ENCODE results near the gene WIF1. TPM values are rescaled to one million over a fixed set of nuclear protein-coding genes. Genes with fewer than 3 reads are reported as not detected.
A peak's percentile ranks its signal among the peaks of the same experiment; 100 is the strongest.

Gene WIF1
- total and polyA plus RNA-seq, 10 of the 15 experiments (the other 5 are each of a cell fraction or from before 2014, with no cell fraction given) = 0.04 to 0.05 (median 0.05) TPM; not detected in 7

DNA sequence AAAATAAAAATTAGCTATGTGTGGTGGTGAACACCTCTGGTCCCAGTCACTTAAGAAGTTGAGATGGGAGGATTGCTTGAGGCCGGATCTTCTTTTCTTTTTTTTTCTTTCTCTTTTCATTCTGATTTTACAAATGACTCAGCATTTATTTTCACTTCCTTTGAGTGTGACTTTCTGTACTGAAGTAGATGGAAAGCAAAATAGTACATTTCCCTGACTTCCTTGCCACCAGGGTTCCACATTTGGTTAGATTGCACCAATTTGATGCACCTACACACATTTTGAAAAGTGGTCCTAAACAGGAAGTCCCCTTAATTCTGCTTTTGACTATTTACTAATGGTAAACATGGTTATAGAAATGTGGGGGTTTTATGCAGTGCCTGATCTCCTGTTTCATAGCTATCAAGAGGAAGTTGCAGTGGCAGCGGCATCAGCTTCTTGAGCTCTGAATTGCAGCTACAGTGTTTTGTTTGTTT is 35.3 kb upstream of the WIF1 start:
- BruUV-seq (replicated peaks) = no TSS peak
- Histone ChIP-seq H3K79me2 (ENCODE audit: control insufficient read depth, insufficient read depth, low read length) (no peaks in the 10 kb centered on the region), H3K27ac (ENCODE audit: control insufficient read depth, insufficient read depth) (peak overlapping the region; percentile 69), H4K20me1 (ENCODE audit: control insufficient read depth, insufficient read depth) (no peaks in the 10 kb centered on the region), H3K27me3 (replicated peaks in 1 of 2; ENCODE audit: control insufficient read depth in 2 of 2, insufficient read depth in 2 of 2, low read length in 1 of 2) (no peaks in the 10 kb centered on the region), H3K9me3 (replicated peaks; ENCODE audit: control insufficient read depth, insufficient read depth, low read length) (no peaks in the 10 kb centered on the region; the same call in 2 of the 3 replicates), H3K4me2 (ENCODE audit: control insufficient read depth, insufficient read depth) (peak overlapping the region; percentile 80), H3K4me3 (peak overlapping the region; percentile 44), H3K9ac (ENCODE audit: control insufficient read depth, insufficient read depth, low read length) (peak overlapping the region; percentile 55), H3K36me3 (ENCODE audit: control insufficient read depth in 2 of 2, insufficient read depth in 2 of 2, low read length in 1 of 2) (no peaks in the 10 kb centered on the region), H3K4me1 (ENCODE audit: control insufficient read depth, insufficient read depth, low read length) (peaks cover 20% of the 10 kb centered on the region), H2AFZ (ENCODE audit: control insufficient read depth, low read depth, low read length) (peak overlapping the region; percentile 84)
- intact Hi-C loops (cut with micrococcal nuclease; ENCODE audit: unreplicated experiment) (no loop called here), in situ Hi-C loops (cut with MboI) (no loop called here)
- POLR2A ChIA-PET = interaction anchor here (0.8 to 5.2 kb wide), 7 partner anchors 8 to 77 kb away, joined by 3 to 63 read pairs (median 4); partner anchors contain the start of gene LEMD3
- CTCF ChIA-PET = interaction anchor here (0.7 to 3.7 kb wide), 13 partner anchors 9 to 360 kb away, joined by 3 to 26 read pairs (median 3); partner anchors contain the start of gene LEMD3
- 6% methylated on average over 2 of the region's 2 CpGs for WGBS (ENCODE audit: insufficient coverage, insufficient replicate concordance, low lambda C conversion rate, missing lambda C conversion rate)
- DNase-seq (ENCODE audit: low read depth, low spot score) = peak; percentile 77
- SMC1A ChIA-PET (ENCODE audit: uncharacterized antibody, unreplicated experiment) = interaction anchor here (0.7 to 8.7 kb wide), 18 partner anchors 8 to 545 kb away, joined by 3 to 107 read pairs (median 4); partner anchors contain the start of gene LEMD3
- peak; percentile 87 for FAIRE-seq
- peak; percentile 90 for ATAC-seq
- RAD21 ChIA-PET (ENCODE audit: unreplicated experiment) = interaction anchor here (0.6 to 3.8 kb wide), 13 partner anchors 8 to 359 kb away, joined by 3 to 44 read pairs (median 7); partner anchors contain the start of gene LEMD3
- no peak for TF ChIP-seq POLR2A (IDR thresholded peaks at IDR 0.05; ENCODE audit: low read depth, low read length)
- TF ChIP-seq NFXL1 (IDR thresholded peaks at IDR 0.05; ENCODE audit: borderline replicate concordance) = no peak
- no peak for TF ChIP-seq STAT3 (IDR thresholded peaks at IDR 0.05; ENCODE audit: low read depth, low read length)
- TF ChIP-seq RCOR1 (conservative IDR thresholded peaks at IDR 0.05; ENCODE audit: low read depth, low read length) = no peak
- TF ChIP-seq REST (IDR thresholded peaks at IDR 0.05; ENCODE audit: low read depth, low read length) = no peak
- no peak for TF ChIP-seq IRF3 (IDR thresholded peaks at IDR 0.05)
- TF ChIP-seq SPI1 (IDR thresholded peaks at IDR 0.05; ENCODE audit: borderline replicate concordance, insufficient read depth, low read depth, low read length) = peak; percentile 82
- TF ChIP-seq IKZF1 (conservative IDR thresholded peaks at IDR 0.05) = peak; percentile 8; the same call in 1 of the 2 replicates
- TF ChIP-seq NR2C2 (IDR thresholded peaks at IDR 0.05; ENCODE audit: borderline replicate concordance, control insufficient read depth, insufficient read length, low read depth) = no peak
- no peak for TF ChIP-seq SREBF1 (IDR thresholded peaks at IDR 0.05; ENCODE audit: low read length)
- no peak for TF ChIP-seq ESRRA (IDR thresholded peaks at IDR 0.05; ENCODE audit: low read length)
- TF ChIP-seq, protein P1, sequence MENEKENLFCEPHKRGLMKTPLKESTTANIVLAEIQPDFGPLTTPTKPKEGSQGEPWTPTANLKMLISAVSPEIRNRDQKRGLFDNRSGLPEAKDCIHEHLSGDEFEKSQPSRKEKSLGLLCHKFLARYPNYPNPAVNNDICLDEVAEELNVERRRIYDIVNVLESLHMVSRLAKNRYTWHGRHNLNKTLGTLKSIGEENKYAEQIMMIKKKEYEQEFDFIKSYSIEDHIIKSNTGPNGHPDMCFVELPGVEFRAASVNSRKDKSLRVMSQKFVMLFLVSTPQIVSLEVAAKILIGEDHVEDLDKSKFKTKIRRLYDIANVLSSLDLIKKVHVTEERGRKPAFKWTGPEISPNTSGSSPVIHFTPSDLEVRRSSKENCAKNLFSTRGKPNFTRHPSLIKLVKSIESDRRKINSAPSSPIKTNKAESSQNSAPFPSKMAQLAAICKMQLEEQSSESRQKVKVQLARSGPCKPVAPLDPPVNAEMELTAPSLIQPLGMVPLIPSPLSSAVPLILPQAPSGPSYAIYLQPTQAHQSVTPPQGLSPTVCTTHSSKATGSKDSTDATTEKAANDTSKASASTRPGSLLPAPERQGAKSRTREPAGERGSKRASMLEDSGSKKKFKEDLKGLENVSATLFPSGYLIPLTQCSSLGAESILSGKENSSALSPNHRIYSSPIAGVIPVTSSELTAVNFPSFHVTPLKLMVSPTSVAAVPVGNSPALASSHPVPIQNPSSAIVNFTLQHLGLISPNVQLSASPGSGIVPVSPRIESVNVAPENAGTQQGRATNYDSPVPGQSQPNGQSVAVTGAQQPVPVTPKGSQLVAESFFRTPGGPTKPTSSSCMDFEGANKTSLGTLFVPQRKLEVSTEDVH (IDR thresholded peaks at IDR 0.05; ENCODE audit: low read depth, partially characterized antibody) = no peak
- no peak for TF ChIP-seq SREBF2 (IDR thresholded peaks at IDR 0.05; ENCODE audit: low read length)
- 0 out of 2 replicates have a peak, but pooled peaks have one; percentile 11 for TF ChIP-seq TAF1 (IDR thresholded peaks at IDR 0.05; ENCODE audit: borderline replicate concordance, low read depth, low read length)
- TF ChIP-seq BCL3 (IDR thresholded peaks at IDR 0.05; ENCODE audit: borderline replicate concordance, insufficient read depth, low read depth, low read length, poor library complexity, severe bottlenecking) = no peak
